AG08395 (cell line): ENCODE measurements around the gene TMEM38A.

ENCODE experiments used
- DNase-seq: peaks from one replicate; pipeline ENCODE4 v3.0.0; 2012; ENCODE audit warnings: mixed read lengths, low spot score

TMEM38A gene

GRCh38 chr19:16660763-16661479, at the start of gene TMEM38A:
Gene TMEM38A, plus strand, starts transcription at chr19:16661139. Its CDS starts 79 bp downstream, at chr19:16661218.
- DNase-seq: peak; percentile 34

- no peak for DNase-seq
These were observed 48.3 kb upstream of the TMEM38A start for GRCh38 chr19:16612636-16613035.

- no peak for DNase-seq
These were observed 47.1 kb upstream of the TMEM38A start for GRCh38 chr19:16613841-16614240.

GRCh38 chr19:16614941-16615340, 46.0 kb upstream of the TMEM38A start:
- no peak for DNase-seq

GRCh38 chr19:16615808-16616207, 45.1 kb upstream of the TMEM38A start:
- no peak for DNase-seq

- DNase-seq: no peak
These were observed 42.7 kb upstream of the TMEM38A start for GRCh38 chr19:16618248-16618647.

- no peak for DNase-seq
These were observed 41.5 kb upstream of the TMEM38A start for GRCh38 chr19:16619457-16619856.

- DNase-seq: no peak
These were observed 40.9 kb upstream of the TMEM38A start for GRCh38 chr19:16620018-16620417.

- no peak for DNase-seq
These were observed 40.4 kb upstream of the TMEM38A start for GRCh38 chr19:16620584-16620983.

- DNase-seq: no peak
These were observed 39.7 kb upstream of the TMEM38A start for GRCh38 chr19:16621165-16621800.

GRCh38 chr19:16623066-16623465, 37.9 kb upstream of the TMEM38A start:
- DNase-seq: no peak

GRCh38 chr19:16623576-16623975, 37.4 kb upstream of the TMEM38A start:
- no peak for DNase-seq

GRCh38 chr19:16624236-16624635, 36.7 kb upstream of the TMEM38A start:
- DNase-seq: no peak

- DNase-seq: no peak
These were observed 35.6 kb upstream of the TMEM38A start for GRCh38 chr19:16625163-16625958.

GRCh38 chr19:16626796-16627192, 34.1 kb upstream of the TMEM38A start:
- DNase-seq: peak; percentile 20

- no peak for DNase-seq
These were observed 33.6 kb upstream of the TMEM38A start for GRCh38 chr19:16627193-16627927.

GRCh38 chr19:16627928-16628182, 33.1 kb upstream of the TMEM38A start:
- DNase-seq: no peak

GRCh38 chr19:16628183-16628983, 32.6 kb upstream of the TMEM38A start, which contains the start of gene MED26:
Gene MED26, minus strand, starts transcription at chr19:16628204. Its CDS starts 261 bp downstream, at chr19:16627943.
- peak; percentile 100 for DNase-seq

- DNase-seq: peak; percentile 33
These were observed 31.8 kb upstream of the TMEM38A start for GRCh38 chr19:16628984-16629691.

GRCh38 chr19:16631465-16631864, 29.5 kb upstream of the TMEM38A start:
- DNase-seq: no peak

- DNase-seq: no peak
These were observed 23.4 kb upstream of the TMEM38A start for GRCh38 chr19:16637535-16637934.
